Thoracic aorta (tissue), 2 donors: ENCODE measurements around the gene DROSHA. TPM values are rescaled to one million over a fixed set of nuclear protein-coding genes. Genes with fewer than 3 reads are reported as not detected.

Experiments used
- ATAC-seq: fragments of 150-250 bp; one replicate; pipeline ENCODE4 v1.8.0; 2017; ENCODE audit warnings: low read depth; ENCODE audit not compliant: insufficient number of reproducible peaks, low FRiP score
- DNase-seq: peaks from one replicate; pipeline ENCODE4 v3.0.0-alpha.2; 2020; ENCODE audit warnings: low spot score
- H3K27ac ChIP-seq, 2 donors: fragments of 200-600 bp; sonication (generic); 1 replicate in 1 of 2; 2 replicates in 1 of 2; pipeline ENCODE4 v1.5.1; 2016; ENCODE audit warnings: mild to moderate bottlenecking in 2 of 2, moderate library complexity in 2 of 2
- H3K27me3 ChIP-seq: fragments of 200-600 bp; sonication (generic); replicated peaks from 2 replicates; pipeline ENCODE4 v1.6.0; 2016; ENCODE audit warnings: mild to moderate bottlenecking; ENCODE audit not compliant: insufficient read depth
- H3K36me3 ChIP-seq: fragments of 200-600 bp; sonication (generic); one replicate; pipeline ENCODE4 v1.5.1; 2016
- H3K4me1 ChIP-seq, 2 donors: fragments of 200-600 bp; sonication (generic); 1 replicate in 1 of 2; 2 replicates in 1 of 2; pipeline versions ENCODE4 v1.5.1 to v1.6.0; 2016; ENCODE audit warnings: low read depth in 2 of 2, mild to moderate bottlenecking in 1 of 2; ENCODE audit not compliant: control insufficient read depth in 1 of 2
- H3K4me3 ChIP-seq: fragments of 200-600 bp; sonication (generic); 2 replicates; pipeline ENCODE4 v1.5.1; 2016; ENCODE audit warnings: mild to moderate bottlenecking
- H3K9me3 ChIP-seq: fragments of 200-600 bp; sonication (generic); 2 replicates; pipeline ENCODE4 v1.5.1; 2016
- CTCF ChIP-seq: fragments of 200-600 bp; sonication (generic); IDR thresholded peaks from one replicate; pipeline ENCODE4 v1.5.1; 2019; ENCODE audit warnings: antibody characterized with exemption
- total RNA-seq, 2 donors: library from RNA; depleted of rRNA; stranded (reverse); fragments of >200 nt; gene quantifications; one replicate each; pipeline versions ENCODE4 v1.1.0 to v1.2.3, GENCODE V29; 2016

Gene DROSHA
- total RNA-seq, 2 donors from 2014 or later, result 28.8 to 70.7 TPM

GRCh38 chr5:31415960-31416359, 115.9 kb downstream of the DROSHA start:
- Histone ChIP-seq H3K9me3 (no peaks in the 10 kb centered on the region), H3K27me3 (no peaks in the 10 kb centered on the region), H3K4me3 (no peak overlapping the region), H3K27ac (no peak overlapping the region), H3K4me1 (no peaks in the 10 kb centered on the region), H3K36me3 (peaks cover 36% of the 10 kb centered on the region)
- DNase-seq (no peak), ATAC-seq (no peak)
- no peak for TF ChIP-seq CTCF

GRCh38 chr5:31415009-31415923, 116.6 kb downstream of the DROSHA start:
- Histone ChIP-seq H3K27ac (no peak overlapping the region), H3K4me1 (no peaks in the 10 kb centered on the region), H3K4me3 (no peak overlapping the region), H3K36me3 (peaks cover 29% of the 10 kb centered on the region), H3K9me3 (no peaks in the 10 kb centered on the region), H3K27me3 (no peaks in the 10 kb centered on the region)
- no peak for TF ChIP-seq CTCF
- ATAC-seq, result no peak
- no peak for DNase-seq

GRCh38 chr5:31413030-31413812, 118.7 kb downstream of the DROSHA start:
- Histone ChIP-seq H3K4me1 (no peaks in the 10 kb centered on the region), H3K9me3 (no peaks in the 10 kb centered on the region), H3K36me3 (peaks cover 23% of the 10 kb centered on the region), H3K27me3 (no peaks in the 10 kb centered on the region), H3K4me3 (no peak overlapping the region), H3K27ac (no peak overlapping the region)
- no peak for TF ChIP-seq CTCF
- no peak for ATAC-seq
- DNase-seq, result no peak

GRCh38 chr5:31412324-31412723, 119.6 kb downstream of the DROSHA start:
- no peaks in the 10 kb centered on the region for H3K27me3 ChIP-seq
- ATAC-seq (no peak), DNase-seq (no peak)
- H3K9me3 ChIP-seq, result no peaks in the 10 kb centered on the region
- no peak for TF ChIP-seq CTCF
- H3K27ac ChIP-seq, result no peak overlapping the region
- H3K4me3 ChIP-seq, result no peak overlapping the region
- peaks cover 15% of the 10 kb centered on the region for H3K36me3 ChIP-seq
- no peaks in the 10 kb centered on the region for H3K4me1 ChIP-seq

GRCh38 chr5:31410089-31410488, 121.8 kb downstream of the DROSHA start:
- no peak for ATAC-seq
- Histone ChIP-seq H3K27ac (no peak overlapping the region), H3K27me3 (no peaks in the 10 kb centered on the region), H3K4me1 (no peaks in the 10 kb centered on the region), H3K4me3 (no peak overlapping the region), H3K36me3 (peaks cover 13% of the 10 kb centered on the region), H3K9me3 (no peaks in the 10 kb centered on the region)
- no peak for TF ChIP-seq CTCF
- DNase-seq, result no peak
